ENCODE measurements around the gene MBNL1.

- no peak for TF ChIP-seq CTCF (IDR thresholded peaks at IDR 0.05)
- no peak for TF ChIP-seq ZFX (IDR thresholded peaks at IDR 0.05; ENCODE audit: borderline replicate concordance)
Measured at GRCh38 chr3:152477422-152477821, 208.7 kb downstream of the MBNL1 start.
